VCaP (cell line): ENCODE measurements around the gene PRDX4.

Experiments used
- H3K27ac ChIP-seq: fragments of 450-650 bp; 2 replicates; pipeline ENCODE4 v1.5.1; 2017
- TF ChIP-seq, protein P1 (sequence below): fragments of 450-650 bp; conservative IDR thresholded peaks from 2 replicates; pipeline ENCODE4 v1.5.1; 2017; ENCODE audit warnings: mild to moderate bottlenecking, moderate library complexity

PRDX4 gene

GRCh38 chrX:23727206-23727605, 59.9 kb downstream of the PRDX4 start:
- no peak overlapping the region for H3K27ac ChIP-seq
- TF ChIP-seq, protein P1, sequence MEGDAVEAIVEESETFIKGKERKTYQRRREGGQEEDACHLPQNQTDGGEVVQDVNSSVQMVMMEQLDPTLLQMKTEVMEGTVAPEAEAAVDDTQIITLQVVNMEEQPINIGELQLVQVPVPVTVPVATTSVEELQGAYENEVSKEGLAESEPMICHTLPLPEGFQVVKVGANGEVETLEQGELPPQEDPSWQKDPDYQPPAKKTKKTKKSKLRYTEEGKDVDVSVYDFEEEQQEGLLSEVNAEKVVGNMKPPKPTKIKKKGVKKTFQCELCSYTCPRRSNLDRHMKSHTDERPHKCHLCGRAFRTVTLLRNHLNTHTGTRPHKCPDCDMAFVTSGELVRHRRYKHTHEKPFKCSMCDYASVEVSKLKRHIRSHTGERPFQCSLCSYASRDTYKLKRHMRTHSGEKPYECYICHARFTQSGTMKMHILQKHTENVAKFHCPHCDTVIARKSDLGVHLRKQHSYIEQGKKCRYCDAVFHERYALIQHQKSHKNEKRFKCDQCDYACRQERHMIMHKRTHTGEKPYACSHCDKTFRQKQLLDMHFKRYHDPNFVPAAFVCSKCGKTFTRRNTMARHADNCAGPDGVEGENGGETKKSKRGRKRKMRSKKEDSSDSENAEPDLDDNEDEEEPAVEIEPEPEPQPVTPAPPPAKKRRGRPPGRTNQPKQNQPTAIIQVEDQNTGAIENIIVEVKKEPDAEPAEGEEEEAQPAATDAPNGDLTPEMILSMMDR: no peak

GRCh38 chrX:23729214-23729613, 61.9 kb downstream of the PRDX4 start:
- H3K27ac ChIP-seq: no peak overlapping the region
- TF ChIP-seq, protein P1: no peak

DNA sequence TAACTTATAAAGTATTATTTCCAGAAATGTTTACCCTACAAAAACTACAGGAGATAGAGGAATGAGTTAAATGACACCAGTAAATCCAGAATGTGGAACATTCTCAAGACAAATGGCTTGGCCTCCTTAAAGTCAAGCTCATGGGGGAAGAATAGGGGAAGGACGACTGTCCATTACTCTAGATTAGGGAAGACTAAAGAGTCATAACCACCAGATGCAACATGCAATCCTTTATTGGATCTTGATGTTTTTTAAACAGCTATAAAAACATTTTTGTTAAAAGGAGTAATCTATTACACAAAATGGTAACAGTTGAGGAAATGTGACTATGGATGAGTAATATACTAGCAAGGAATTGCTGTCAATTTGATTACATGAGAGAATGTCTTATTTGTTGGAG, 64.7 kb downstream of the PRDX4 start:
- H3K27ac ChIP-seq: no peak overlapping the region
- TF ChIP-seq, protein P1: no peak

DNA sequence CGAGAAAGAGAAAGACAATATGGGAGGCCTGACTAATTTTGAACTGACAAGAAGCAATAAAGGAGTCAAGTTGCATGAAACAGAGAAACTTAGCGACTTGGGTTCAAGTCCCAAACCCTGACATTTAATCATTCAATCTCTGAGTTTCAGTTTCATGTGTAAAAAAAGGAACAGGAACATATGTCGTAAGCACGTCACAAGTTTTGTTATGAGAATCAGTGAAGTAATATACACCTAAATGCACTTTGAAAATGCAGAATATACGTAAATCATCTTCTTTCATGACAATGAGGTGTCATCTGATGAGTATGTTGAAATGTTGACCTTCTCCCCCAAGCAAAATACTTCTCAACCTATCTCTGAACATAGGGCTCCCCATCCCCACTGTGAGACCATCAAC, 65.4 kb downstream of the PRDX4 start:
- TF ChIP-seq, protein P1: no peak
- no peak overlapping the region for H3K27ac ChIP-seq
